Activated CD4-positive, alpha-beta T cell treated with anti-CD3 and anti-CD28 coated beads for 36 hours (primary cell): ENCODE results near the gene IPCEF1. TPM values are rescaled to one million over a fixed set of nuclear protein-coding genes. Genes with fewer than 3 reads are reported as not detected.
"Not testable (repeated sequence)": the region's sequence is repeated elsewhere in the genome, so short reads cannot be mapped to it uniquely, and the experiment has no call there.

Experiments used
- ATAC-seq: fragments of 200-7000 bp; cut with Tn5 transposase; one replicate; pipeline ENCODE4 v1.10.0; 2021; ENCODE audit warnings: mild to moderate bottlenecking, moderate library complexity
- CTCF ChIA-PET: fragments of 350-600 bp; sonication (Branson Sonifier 250); formaldehyde crosslinking; loops from one replicate; lab custom pipeline; 2021; ENCODE audit warnings: antibody characterized with exemption; lab: Charles Lee
- POLR2A ChIA-PET: fragments of 350-600 bp; sonication (Branson Sonifier 250); formaldehyde crosslinking; loops from one replicate; lab custom pipeline; 2021; ENCODE audit warnings: antibody characterized with exemption, inconsistent platforms; lab: Charles Lee
- DNase-seq: peaks from one replicate; pipeline ENCODE4 v3.0.0-alpha.2; 2020
- H3K27ac Mint-ChIP-seq: one replicate; pipeline ENCODE4 v1.8.0; 2021; ENCODE audit warnings: mixed read lengths
- H3K27me3 Mint-ChIP-seq: one replicate; pipeline ENCODE4 v1.8.0; 2021; ENCODE audit warnings: mixed read lengths
- H3K36me3 Mint-ChIP-seq: one replicate; pipeline ENCODE4 v1.8.0; 2021; ENCODE audit warnings: low read depth, mixed read lengths
- H3K4me1 Mint-ChIP-seq: one replicate; pipeline ENCODE4 v1.8.0; 2021; ENCODE audit warnings: mixed read lengths
- H3K4me3 Mint-ChIP-seq: one replicate; pipeline ENCODE4 v1.8.0; 2021; ENCODE audit warnings: mild to moderate bottlenecking, moderate library complexity, mixed read lengths
- H3K9me3 Mint-ChIP-seq: one replicate; pipeline ENCODE4 v1.8.0; 2021; ENCODE audit warnings: low read depth, mixed read lengths
- intact Hi-C, 2 experiments: fragments of 100-400 bp; cut with DNase I in 1 of 2; cut with micrococcal nuclease in 1 of 2; formaldehyde crosslinking; loops; one replicate each; pipeline versions ENCODE4 v1.14.2 to v1.15.1; 2022 to 2024; cut with DNase I, micrococcal nuclease
- total RNA-seq, 2 experiments: library from RNA; stranded (reverse); gene quantifications; one replicate each; pipeline ENCODE4 v1.2.3, GENCODE V29; 2021

The IPCEF1 gene
- total RNA-seq, 2 experiments from 2014 or later, result 10.9 to 11.6 TPM

DNA sequence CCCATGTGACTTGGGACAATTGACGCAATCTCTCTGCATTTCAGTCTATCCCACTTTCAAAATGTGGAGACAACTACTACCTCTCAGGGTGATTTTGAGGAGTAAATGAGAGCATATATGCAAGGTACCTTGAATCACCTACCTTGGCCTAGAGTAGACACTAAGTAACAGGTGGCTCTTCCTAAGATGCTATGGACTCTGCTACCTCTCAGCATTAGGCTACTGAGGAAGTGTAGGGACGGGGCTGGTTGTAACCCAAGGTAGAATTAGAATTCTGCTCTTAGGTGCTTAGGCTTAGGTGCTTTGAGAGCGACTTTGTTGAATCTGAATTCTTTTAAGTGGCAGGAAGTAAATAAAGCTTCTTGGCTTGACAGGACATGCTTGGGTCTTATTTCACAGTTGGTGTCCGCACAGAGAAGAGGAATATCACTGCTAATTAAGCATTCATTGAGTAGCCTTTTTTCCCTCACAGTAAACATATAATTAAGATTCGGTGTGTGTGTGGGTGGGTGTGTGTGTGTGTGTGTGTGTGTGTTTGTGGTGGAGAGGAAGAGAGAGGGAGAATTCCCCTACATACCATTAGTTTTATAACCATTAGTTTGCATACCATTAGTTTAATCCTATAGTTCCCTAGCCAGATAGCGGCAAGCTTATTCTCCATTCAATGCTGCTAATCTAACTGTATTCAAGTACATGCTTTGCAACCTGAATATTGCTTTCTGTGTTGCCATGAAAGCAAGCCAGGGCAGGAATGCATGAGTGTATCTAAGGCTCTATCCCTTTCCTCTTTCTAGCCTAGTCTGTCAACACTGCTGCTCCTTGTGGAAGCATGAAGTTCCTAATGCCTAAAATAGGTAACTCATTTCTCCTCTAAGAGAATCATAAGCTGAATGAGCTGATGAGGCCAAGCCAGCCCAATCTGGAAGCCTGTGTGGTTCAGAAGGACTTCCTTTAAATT lies 112.5 kb downstream of the IPCEF1 start:
- no peak for ATAC-seq
- H3K9me3 Mint-ChIP-seq, result peaks cover 6% of the 10 kb centered on the region
- H3K4me3 Mint-ChIP-seq, result peak overlapping the region; percentile 79
- POLR2A ChIA-PET, result no interaction called here
- intact Hi-C loops, result loop anchor here in 1 of 2 experiments (5.0 to 10.0 kb wide), 4 partner anchors 488 to 1171 kb away; partner anchors contain the start of genes SCAF8 and TFB1M
- H3K27ac Mint-ChIP-seq, result peak overlapping the region; percentile 87
- DNase-seq, result no peak
- peaks cover 30% of the 10 kb centered on the region for H3K36me3 Mint-ChIP-seq
- CTCF ChIA-PET, result interaction anchor here (0.6 to 5.6 kb wide), 4 partner anchors 11 to 198 kb away, joined by 3 to 36 read pairs (median 4); no protein-coding TSS in a partner anchor
- H3K4me1 Mint-ChIP-seq, result peaks cover 81% of the 10 kb centered on the region
- H3K27me3 Mint-ChIP-seq, result peaks cover 2% of the 10 kb centered on the region

DNA sequence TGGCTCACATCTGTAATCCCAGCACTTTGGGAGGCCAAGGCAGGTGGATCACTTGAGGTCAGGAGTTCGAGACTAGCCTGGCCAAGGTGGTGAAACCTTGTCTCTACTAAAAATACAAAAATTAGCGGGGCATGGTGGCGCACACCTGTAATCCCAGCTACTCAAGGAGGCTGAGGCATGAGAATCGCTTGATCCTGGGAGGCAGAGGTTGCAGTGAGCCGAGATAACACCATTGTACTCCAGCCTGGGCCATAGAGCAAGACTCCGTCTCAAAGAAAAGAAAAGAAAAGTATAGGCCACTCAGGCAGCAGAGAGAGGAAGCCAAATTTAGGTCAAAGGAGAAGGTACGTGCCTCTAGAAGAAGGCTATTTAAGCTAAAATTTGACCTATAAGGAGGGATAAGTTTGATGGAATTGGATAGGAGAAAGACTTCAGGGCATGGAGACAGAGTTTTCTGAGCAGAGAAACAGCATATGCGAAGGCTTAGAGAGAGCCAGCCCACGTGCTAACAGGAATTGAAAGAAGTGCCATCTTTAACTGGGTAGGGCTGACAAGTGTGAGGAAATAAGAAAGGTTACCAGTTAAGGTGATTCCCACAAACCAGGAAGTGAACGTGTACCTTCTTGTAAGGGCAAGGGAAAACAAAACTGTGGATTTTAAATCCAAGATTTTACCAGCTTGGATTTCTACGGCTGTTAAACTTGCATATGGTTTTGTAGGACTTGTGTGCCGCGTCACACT lies 113.8 kb downstream of the IPCEF1 start:
- ChIA-PET POLR2A (no interaction called here), CTCF (interaction anchor here (0.8 to 1.4 kb wide), 3 partner anchors 8 to 31 kb away, joined by 3 read pairs; no protein-coding TSS in a partner anchor)
- Mint-ChIP-seq H3K36me3 (peaks cover 30% of the 10 kb centered on the region), H3K27me3 (no peaks in the 10 kb centered on the region), H3K4me3 (peak overlapping the region; percentile 6), H3K9me3 (peaks cover 6% of the 10 kb centered on the region), H3K27ac (peak overlapping the region; percentile 87), H3K4me1 (peaks cover 75% of the 10 kb centered on the region)
- DNase-seq (no peak), ATAC-seq (no peak)
- intact Hi-C loops, result loop anchor here in 1 of 2 experiments (5.0 to 10.0 kb wide), 4 partner anchors 490 to 1172 kb away; partner anchors contain the start of genes SCAF8 and TFB1M

GRCh38 chr6:154241581-154241980 lies 115.0 kb downstream of the IPCEF1 start:
- Mint-ChIP-seq H3K4me3 (peak overlapping the region; percentile 7), H3K27ac (peak overlapping the region; percentile 98), H3K9me3 (peaks cover 6% of the 10 kb centered on the region), H3K27me3 (no peaks in the 10 kb centered on the region), H3K36me3 (peaks cover 30% of the 10 kb centered on the region), H3K4me1 (peaks cover 80% of the 10 kb centered on the region)
- ATAC-seq (no peak), DNase-seq (peak; percentile 22)
- POLR2A ChIA-PET, result no interaction called here
- CTCF ChIA-PET, result interaction anchor here (0.7 to 1.8 kb wide), 10 partner anchors 9 to 85 kb away, joined by 3 to 5 read pairs (median 4); no protein-coding TSS in a partner anchor
- intact Hi-C loops, result loop anchor here (1.0 to 10.0 kb wide), 5 partner anchors 9 to 1173 kb away; partner anchors contain the start of genes SCAF8 (in 1 of the 2) and TFB1M (in 1 of the 2)

GRCh38 chr6:154241061-154241460 lies 115.5 kb downstream of the IPCEF1 start:
- POLR2A ChIA-PET, H3K27me3 Mint-ChIP-seq, H3K9me3 Mint-ChIP-seq: not testable (repeated sequence)
- DNase-seq (peak; percentile 54), ATAC-seq (peak; percentile 50)
- CTCF ChIA-PET, result interaction anchor here (0.7 to 1.8 kb wide), 7 partner anchors 8 to 84 kb away, joined by 3 to 5 read pairs (median 4); no protein-coding TSS in a partner anchor
- intact Hi-C loops, result loop anchor here (1.0 to 10.0 kb wide), 5 partner anchors 9 to 1174 kb away; partner anchors contain the start of genes SCAF8 (in 1 of the 2) and TFB1M (in 1 of the 2)
- H3K36me3 Mint-ChIP-seq, result peaks cover 26% of the 10 kb centered on the region
- peaks cover 83% of the 10 kb centered on the region for H3K4me1 Mint-ChIP-seq
- H3K27ac Mint-ChIP-seq, result peak overlapping the region; percentile 98
- peak overlapping the region; percentile 47 for H3K4me3 Mint-ChIP-seq

DNA sequence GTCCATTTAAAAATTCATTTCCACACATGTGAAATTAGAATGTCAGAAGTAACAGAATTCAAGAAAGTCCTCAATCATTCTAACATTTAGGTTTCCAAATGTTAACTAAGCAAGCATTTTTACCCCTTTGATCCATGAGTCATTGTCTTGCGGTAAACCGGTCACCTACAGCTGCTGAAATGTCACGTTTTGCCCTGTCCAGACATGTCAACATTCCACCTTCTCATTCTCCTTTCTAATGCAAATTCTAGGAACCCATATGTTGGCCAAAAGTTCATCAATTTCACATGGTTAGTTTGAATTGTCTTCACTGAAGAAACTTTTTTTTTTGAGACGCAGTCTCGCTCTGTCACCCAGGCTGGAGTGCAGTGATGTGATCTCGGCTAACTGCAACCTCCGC lies 117.2 kb downstream of the IPCEF1 start:
- H3K36me3 Mint-ChIP-seq, result peaks cover 28% of the 10 kb centered on the region
- DNase-seq (peak; percentile 59), ATAC-seq (peak; percentile 36)
- peaks cover 6% of the 10 kb centered on the region for H3K9me3 Mint-ChIP-seq
- POLR2A ChIA-PET, result interaction anchor here (0.7 kb wide), 1 partner anchor 17 kb away, joined by 4 read pairs; no protein-coding TSS in a partner anchor
- H3K4me1 Mint-ChIP-seq, result peaks cover 83% of the 10 kb centered on the region
- CTCF ChIA-PET, result interaction anchor here (0.7 to 2.2 kb wide), 5 partner anchors 9 to 43 kb away, joined by 3 to 7 read pairs (median 4); no protein-coding TSS in a partner anchor
- intact Hi-C loops, result loop anchor here in 1 of 2 experiments (1.0 kb wide), 1 partner anchor 8 kb away; no protein-coding TSS in a partner anchor
- no peaks in the 10 kb centered on the region for H3K27me3 Mint-ChIP-seq
- peak overlapping the region; percentile 56 for H3K4me3 Mint-ChIP-seq
- H3K27ac Mint-ChIP-seq, result peak overlapping the region; percentile 79

DNA sequence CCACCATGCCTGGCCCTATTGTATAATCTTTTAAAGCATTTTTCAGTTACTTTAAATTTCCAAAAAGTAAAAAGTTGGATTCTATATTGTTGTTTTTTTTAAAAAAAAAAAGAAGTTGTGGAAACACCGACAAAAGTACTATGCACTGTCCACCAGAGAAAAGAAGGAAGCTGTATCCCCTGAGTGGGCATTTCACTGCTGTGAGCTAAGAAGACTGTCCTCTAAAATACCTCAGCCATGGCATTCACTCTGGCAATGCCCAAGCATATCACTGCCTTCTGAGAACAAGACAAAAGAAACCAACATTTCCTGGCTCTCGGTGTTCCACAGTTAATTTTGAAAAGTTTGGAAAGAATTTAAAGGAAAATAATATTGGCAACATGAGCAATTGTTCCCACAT lies 117.8 kb downstream of the IPCEF1 start:
- peak overlapping the region; percentile 35 for H3K4me3 Mint-ChIP-seq
- peaks cover 83% of the 10 kb centered on the region for H3K4me1 Mint-ChIP-seq
- POLR2A ChIA-PET, result interaction anchor here (0.7 kb wide), 1 partner anchor 16 kb away, joined by 4 read pairs; no protein-coding TSS in a partner anchor
- intact Hi-C loops, result loop anchor here in 1 of 2 experiments (1.0 kb wide), 1 partner anchor 8 kb away; no protein-coding TSS in a partner anchor
- peak overlapping the region; percentile 79 for H3K27ac Mint-ChIP-seq
- no peaks in the 10 kb centered on the region for H3K27me3 Mint-ChIP-seq
- CTCF ChIA-PET, result interaction anchor here (0.7 to 2.2 kb wide), 5 partner anchors 9 to 42 kb away, joined by 3 to 7 read pairs (median 4); no protein-coding TSS in a partner anchor
- H3K9me3 Mint-ChIP-seq, result peaks cover 6% of the 10 kb centered on the region
- DNase-seq (no peak), ATAC-seq (no peak)
- peaks cover 26% of the 10 kb centered on the region for H3K36me3 Mint-ChIP-seq

GRCh38 chr6:154236646-154237301 lies 119.8 kb downstream of the IPCEF1 start:
- DNase-seq (no peak), ATAC-seq (no peak)
- H3K9me3 Mint-ChIP-seq, result no peaks in the 10 kb centered on the region
- peaks cover 81% of the 10 kb centered on the region for H3K4me1 Mint-ChIP-seq
- ChIA-PET CTCF (interaction anchor here (0.6 to 1.3 kb wide), 5 partner anchors 9 to 52 kb away, joined by 3 to 6 read pairs (median 4); no protein-coding TSS in a partner anchor), POLR2A (interaction anchor here (0.5 kb wide), 1 partner anchor 17 kb away, joined by 7 read pairs; no protein-coding TSS in a partner anchor)
- H3K27me3 Mint-ChIP-seq, result no peaks in the 10 kb centered on the region
- peaks cover 8% of the 10 kb centered on the region for H3K36me3 Mint-ChIP-seq
- intact Hi-C loops, result no loop called here
- H3K27ac Mint-ChIP-seq, result no peak overlapping the region
- H3K4me3 Mint-ChIP-seq, result no peak overlapping the region

DNA sequence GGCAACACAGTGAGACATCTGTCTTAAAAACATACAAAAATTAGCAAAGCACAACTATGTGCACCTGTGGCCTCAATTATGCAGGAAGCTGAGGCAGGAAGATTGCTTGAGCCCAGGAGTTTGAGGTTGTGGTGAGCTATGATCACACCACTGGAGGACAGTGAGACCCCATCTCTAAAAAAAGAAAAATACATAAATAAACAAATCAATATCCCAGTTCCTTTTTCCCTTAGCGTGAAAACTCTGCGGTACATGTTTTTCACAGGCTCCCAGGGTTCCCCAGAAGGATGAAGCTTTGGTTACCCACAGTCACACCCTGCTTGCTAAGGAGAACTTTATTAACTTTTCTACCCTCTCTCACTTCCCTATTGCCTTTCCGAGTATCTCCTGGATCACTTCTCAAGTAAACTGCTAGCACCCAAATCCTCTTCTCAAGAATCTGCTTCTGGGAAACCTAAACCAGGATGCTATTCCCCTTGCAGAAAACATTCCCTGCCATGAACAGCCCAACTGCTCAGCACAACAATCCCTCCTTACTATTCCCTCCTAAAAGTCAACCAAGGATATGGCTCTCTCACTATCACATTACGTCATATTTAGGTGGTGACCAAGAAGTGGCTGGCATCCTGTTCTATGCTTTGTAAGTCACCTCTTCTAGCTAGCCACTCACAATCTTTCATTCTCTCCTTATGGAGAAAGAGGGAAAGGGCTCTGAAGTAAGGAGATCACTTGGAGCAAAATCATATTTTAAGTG lies 122.4 kb downstream of the IPCEF1 start:
- peak overlapping the region; percentile 51 for H3K27ac Mint-ChIP-seq
- ChIA-PET POLR2A (no interaction called here), CTCF (interaction anchor here (0.5 to 6.1 kb wide), 7 partner anchors 13 to 121 kb away, joined by 3 to 36 read pairs (median 4); no protein-coding TSS in a partner anchor)
- ATAC-seq (no peak), DNase-seq (no peak)
- H3K4me3 Mint-ChIP-seq, result no peak overlapping the region
- H3K4me1 Mint-ChIP-seq, result peaks cover 80% of the 10 kb centered on the region
- no peaks in the 10 kb centered on the region for H3K9me3 Mint-ChIP-seq
- intact Hi-C loops, result no loop called here
- H3K27me3 Mint-ChIP-seq, result no peaks in the 10 kb centered on the region
- peaks cover 2% of the 10 kb centered on the region for H3K36me3 Mint-ChIP-seq

GRCh38 chr6:154233383-154233782 lies 123.2 kb downstream of the IPCEF1 start:
- Mint-ChIP-seq H3K4me1 (peaks cover 82% of the 10 kb centered on the region), H3K36me3 (peaks cover 3% of the 10 kb centered on the region), H3K27ac (peak overlapping the region; percentile 43), H3K9me3 (no peaks in the 10 kb centered on the region), H3K4me3 (no peak overlapping the region), H3K27me3 (no peaks in the 10 kb centered on the region)
- DNase-seq, result no peak
- CTCF ChIA-PET, result interaction anchor here (1.1 to 6.1 kb wide), 6 partner anchors 8 to 78 kb away, joined by 3 to 36 read pairs (median 5); no protein-coding TSS in a partner anchor
- ATAC-seq, result no peak
- intact Hi-C loops, result no loop called here
- POLR2A ChIA-PET, result no interaction called here
